ENCODE measurements around the gene LGI4.

Gene LGI4

GRCh38 chr19:35179830-35180229, 45.0 kb upstream of the LGI4 start:
- no peaks in the 10 kb centered on the region for H3K27me3 ChIP-seq (ENCODE audit: insufficient read depth, poor library complexity, severe bottlenecking)
- no peak overlapping the region for H3K4me3 ChIP-seq (replicated peaks; ENCODE audit: insufficient read depth, low read length)
- no peak overlapping the region for H3K27ac ChIP-seq (replicated peaks)
- TF ChIP-seq REST (IDR thresholded peaks at IDR 0.05; ENCODE audit: insufficient replicate concordance, low read depth) (no peak), POLR2AphosphoS5 (IDR thresholded peaks at IDR 0.05; ENCODE audit: low read depth) (no peak), SPI1 (IDR thresholded peaks at IDR 0.05; ENCODE audit: borderline replicate concordance, low read depth) (no peak), GABPA (IDR thresholded peaks at IDR 0.05; ENCODE audit: low read depth) (no peak), CTCF (IDR thresholded peaks at IDR 0.05; ENCODE audit: insufficient read depth, low read length) (no peak)
- DNase-seq (ENCODE audit: low read depth in 1 of 2, low spot score in 1 of 2): no peak

GRCh38 chr19:35178701-35179100, 43.8 kb upstream of the LGI4 start:
- H3K27me3 ChIP-seq (ENCODE audit: insufficient read depth, poor library complexity, severe bottlenecking): no peaks in the 10 kb centered on the region
- H3K27ac ChIP-seq (replicated peaks): no peak overlapping the region
- TF ChIP-seq SPI1 (IDR thresholded peaks at IDR 0.05; ENCODE audit: borderline replicate concordance, low read depth) (no peak), GABPA (IDR thresholded peaks at IDR 0.05; ENCODE audit: low read depth) (no peak), POLR2AphosphoS5 (IDR thresholded peaks at IDR 0.05; ENCODE audit: low read depth) (no peak), REST (IDR thresholded peaks at IDR 0.05; ENCODE audit: insufficient replicate concordance, low read depth) (no peak), CTCF (IDR thresholded peaks at IDR 0.05; ENCODE audit: insufficient read depth, low read length) (no peak)
- no peak for DNase-seq (ENCODE audit: low read depth in 1 of 2, low spot score in 1 of 2)
- no peak overlapping the region for H3K4me3 ChIP-seq (replicated peaks; ENCODE audit: insufficient read depth, low read length)

DNA sequence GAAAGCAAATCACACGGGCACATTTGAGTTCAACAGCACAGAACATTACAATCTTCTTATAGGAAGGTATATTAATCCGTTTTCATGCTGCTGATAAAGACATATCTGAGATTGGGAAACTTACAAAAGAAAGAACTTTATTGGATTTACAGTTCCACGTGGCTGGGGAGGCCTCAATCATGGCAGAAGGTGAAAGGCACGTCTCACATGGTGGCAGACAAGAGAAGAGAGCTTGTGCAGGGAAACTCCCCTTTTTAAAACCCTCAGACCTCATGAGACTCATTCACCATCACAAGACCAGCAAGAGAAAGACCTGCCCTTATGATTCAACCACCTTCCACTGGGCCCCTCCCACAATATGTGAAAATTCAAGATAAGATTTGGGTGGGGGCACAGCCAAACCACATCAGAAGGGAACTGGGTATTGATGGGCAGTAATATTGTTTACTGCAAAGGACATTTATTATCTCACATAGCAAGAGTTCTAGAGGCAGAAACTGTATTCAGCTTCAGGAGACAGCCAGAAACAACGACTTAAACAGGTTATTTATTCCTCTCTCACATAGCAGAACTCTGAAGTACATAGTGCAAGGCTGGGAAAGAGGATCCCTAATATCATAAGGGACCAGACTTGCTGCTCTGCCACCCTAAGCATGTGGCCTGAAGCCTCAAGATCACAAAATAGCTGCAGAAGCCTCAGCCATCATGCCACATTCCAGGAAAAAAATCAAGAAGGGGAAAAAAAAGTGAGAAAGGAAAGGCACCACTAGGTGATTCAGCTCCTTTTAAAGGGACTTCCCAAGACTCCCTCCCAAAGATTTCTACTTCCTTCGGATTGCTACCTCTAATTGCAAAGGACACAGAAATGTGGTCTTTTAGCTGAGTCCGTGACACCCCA, 42.8 kb upstream of the LGI4 start:
- TF ChIP-seq REST (IDR thresholded peaks at IDR 0.05; ENCODE audit: insufficient replicate concordance, low read depth) (no peak), SPI1 (IDR thresholded peaks at IDR 0.05; ENCODE audit: borderline replicate concordance, low read depth) (no peak), CTCF (IDR thresholded peaks at IDR 0.05; ENCODE audit: insufficient read depth, low read length) (no peak), POLR2AphosphoS5 (IDR thresholded peaks at IDR 0.05; ENCODE audit: low read depth) (no peak), GABPA (IDR thresholded peaks at IDR 0.05; ENCODE audit: low read depth) (no peak)
- Histone ChIP-seq H3K27ac (replicated peaks) (no peak overlapping the region), H3K4me3 (replicated peaks; ENCODE audit: insufficient read depth, low read length) (no peak overlapping the region), H3K27me3 (ENCODE audit: insufficient read depth, poor library complexity, severe bottlenecking) (no peaks in the 10 kb centered on the region)
- no peak for DNase-seq (ENCODE audit: low read depth in 1 of 2, low spot score in 1 of 2)
